ENCODE data around the gene SNPH. TPM values are rescaled to one million over a fixed set of nuclear protein-coding genes. Genes with fewer than 3 reads are reported as not detected.

Gene SNPH
- total and polyA plus RNA-seq, 4 donors, result 0.04 to 0.50 (median 0.21) TPM

GRCh38 chr20:1269235-1269634 is 3.1 kb downstream of the SNPH start:
- H3K36me3 ChIP-seq (ENCODE audit: control insufficient read depth in 4 of 4, insufficient read depth in 3 of 4, low read depth in 1 of 4, low read length in 3 of 4), result no peaks in the 10 kb centered on the region
- DNase-seq (ENCODE audit: low spot score), result no peak
- WGBS, result 87% methylated on average over 8 of the region's 8 CpGs
- no peak for TF ChIP-seq SP1 (IDR thresholded peaks at IDR 0.05)
- no peak for TF ChIP-seq CTCF (IDR thresholded peaks at IDR 0.05; ENCODE audit: low read depth, low read length, missing input control)
- no peak for TF ChIP-seq HNF4A (conservative IDR thresholded peaks at IDR 0.05)
- no peak for TF ChIP-seq ATF3 (IDR thresholded peaks at IDR 0.05)
- no peak for TF ChIP-seq GABPA (IDR thresholded peaks at IDR 0.05 in 1 of 2, conservative IDR thresholded peaks at IDR 0.05 in 1 of 2)
- TF ChIP-seq EGR1 (IDR thresholded peaks at IDR 0.05; ENCODE audit: low read depth in 2 of 2), result no peak
- TF ChIP-seq FOXA1 (IDR thresholded peaks at IDR 0.05), result no peak
- H3K9ac ChIP-seq (ENCODE audit: low read depth in 1 of 2, low read length in 2 of 2), result no peak overlapping the region
- no peak overlapping the region for H3K27ac ChIP-seq (ENCODE audit: low read depth in 1 of 2, low read length in 2 of 2)
- no peaks in the 10 kb centered on the region for H3K9me3 ChIP-seq (ENCODE audit: control insufficient read depth in 4 of 4, low read length in 3 of 4)
- H3K27me3 ChIP-seq (ENCODE audit: control insufficient read depth in 4 of 4, insufficient read depth in 4 of 4, low read length in 3 of 4), result peaks cover 0 to 7% (median 0%) of the 10 kb centered on the region in 4 donors
- peaks cover 0 to 7% (median 2%) of the 10 kb centered on the region in 4 donors for H3K4me1 ChIP-seq (ENCODE audit: control insufficient read depth in 4 of 4, insufficient read depth in 4 of 4, low read length in 3 of 4)
- H3K4me3 ChIP-seq (ENCODE audit: low read depth in 1 of 3, low read length in 3 of 3), result no peak overlapping the region

- H3K9ac ChIP-seq (ENCODE audit: low read depth in 1 of 2, low read length in 2 of 2), result no peak overlapping the region
- no peak overlapping the region for H3K4me3 ChIP-seq (ENCODE audit: low read depth in 1 of 3, low read length in 3 of 3)
- peaks cover 0 to 7% (median 2%) of the 10 kb centered on the region in 4 donors for H3K4me1 ChIP-seq (ENCODE audit: control insufficient read depth in 4 of 4, insufficient read depth in 4 of 4, low read length in 3 of 4)
- H3K27me3 ChIP-seq (ENCODE audit: control insufficient read depth in 4 of 4, insufficient read depth in 4 of 4, low read length in 3 of 4), result peaks cover 0 to 7% (median 0%) of the 10 kb centered on the region in 4 donors
- TF ChIP-seq EGR1 (IDR thresholded peaks at IDR 0.05; ENCODE audit: low read depth in 2 of 2) (no peak), REST (IDR thresholded peaks at IDR 0.05) (no peak), RAD21 (IDR thresholded peaks at IDR 0.05) (no peak), HNF4G (IDR thresholded peaks at IDR 0.05) (no peak)
- H3K27ac ChIP-seq (ENCODE audit: low read depth in 1 of 2, low read length in 2 of 2), result no peak overlapping the region
- H3K36me3 ChIP-seq (ENCODE audit: control insufficient read depth in 4 of 4, insufficient read depth in 3 of 4, low read depth in 1 of 4, low read length in 3 of 4), result no peaks in the 10 kb centered on the region
- WGBS, result 98% methylated on average over 3 of the region's 3 CpGs
- DNase-seq (ENCODE audit: low spot score), result no peak
- H3K9me3 ChIP-seq (ENCODE audit: control insufficient read depth in 4 of 4, low read length in 3 of 4), result no peaks in the 10 kb centered on the region
Measured at GRCh38 chr20:1269850-1270249, 3.8 kb downstream of the SNPH start.

GRCh38 chr20:1272368-1273100 is 6.4 kb downstream of the SNPH start:
- Histone ChIP-seq H3K4me1 (ENCODE audit: control insufficient read depth in 4 of 4, insufficient read depth in 4 of 4, low read length in 3 of 4) (no peaks in the 10 kb centered on the region), H3K9me3 (ENCODE audit: control insufficient read depth in 4 of 4, low read length in 3 of 4) (no peaks in the 10 kb centered on the region), H3K27me3 (ENCODE audit: control insufficient read depth in 4 of 4, insufficient read depth in 4 of 4, low read length in 3 of 4) (no peaks in the 10 kb centered on the region), H3K36me3 (ENCODE audit: control insufficient read depth in 4 of 4, insufficient read depth in 3 of 4, low read depth in 1 of 4, low read length in 3 of 4) (no peaks in the 10 kb centered on the region), H3K4me3 (ENCODE audit: low read depth in 1 of 3, low read length in 3 of 3) (no peak overlapping the region), H3K9ac (ENCODE audit: low read depth in 1 of 2, low read length in 2 of 2) (no peak overlapping the region), H3K27ac (ENCODE audit: low read depth in 1 of 2, low read length in 2 of 2) (no peak overlapping the region)
- TF ChIP-seq ATF3 (IDR thresholded peaks at IDR 0.05), result no peak
- no peak for DNase-seq (ENCODE audit: low spot score)
- 79% methylated on average over 6 of the region's 6 CpGs for WGBS

Data from liver (tissue), 9 donors.